ENCODE results near the gene LITAF. TPM values are rescaled to one million over a fixed set of nuclear protein-coding genes. Genes with fewer than 3 reads are reported as not detected.

Gene LITAF
- polyA plus RNA-seq, 1 of the 3 experiments (the other 2 are of a cell fraction): 45.7 TPM

DNA sequence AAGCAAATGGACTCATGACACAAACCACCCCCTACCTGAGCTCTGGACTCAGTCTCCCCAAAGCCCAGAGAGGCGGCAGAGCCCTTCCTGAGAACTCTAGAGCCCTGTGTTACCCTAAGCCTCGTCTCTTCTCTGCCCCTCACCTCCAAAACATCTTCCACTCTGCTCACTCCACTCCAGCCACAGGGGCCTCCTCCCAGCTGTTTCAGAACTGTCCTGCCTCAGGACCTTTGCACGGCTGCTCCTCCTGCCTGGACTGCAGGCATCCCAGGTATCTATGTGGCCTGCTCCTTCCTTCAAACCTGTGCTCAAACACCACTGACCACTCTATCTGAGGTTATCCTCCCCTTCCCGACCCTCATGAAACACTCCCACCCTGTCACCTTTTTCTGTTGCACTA is 12.9 kb upstream of the LITAF start (continued):
- TF ChIP-seq, protein P1, sequence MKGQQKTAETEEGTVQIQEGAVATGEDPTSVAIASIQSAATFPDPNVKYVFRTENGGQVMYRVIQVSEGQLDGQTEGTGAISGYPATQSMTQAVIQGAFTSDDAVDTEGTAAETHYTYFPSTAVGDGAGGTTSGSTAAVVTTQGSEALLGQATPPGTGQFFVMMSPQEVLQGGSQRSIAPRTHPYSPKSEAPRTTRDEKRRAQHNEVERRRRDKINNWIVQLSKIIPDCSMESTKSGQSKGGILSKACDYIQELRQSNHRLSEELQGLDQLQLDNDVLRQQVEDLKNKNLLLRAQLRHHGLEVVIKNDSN (IDR thresholded peaks at IDR 0.05; ENCODE audit: borderline replicate concordance, low read depth): no peak

DNA sequence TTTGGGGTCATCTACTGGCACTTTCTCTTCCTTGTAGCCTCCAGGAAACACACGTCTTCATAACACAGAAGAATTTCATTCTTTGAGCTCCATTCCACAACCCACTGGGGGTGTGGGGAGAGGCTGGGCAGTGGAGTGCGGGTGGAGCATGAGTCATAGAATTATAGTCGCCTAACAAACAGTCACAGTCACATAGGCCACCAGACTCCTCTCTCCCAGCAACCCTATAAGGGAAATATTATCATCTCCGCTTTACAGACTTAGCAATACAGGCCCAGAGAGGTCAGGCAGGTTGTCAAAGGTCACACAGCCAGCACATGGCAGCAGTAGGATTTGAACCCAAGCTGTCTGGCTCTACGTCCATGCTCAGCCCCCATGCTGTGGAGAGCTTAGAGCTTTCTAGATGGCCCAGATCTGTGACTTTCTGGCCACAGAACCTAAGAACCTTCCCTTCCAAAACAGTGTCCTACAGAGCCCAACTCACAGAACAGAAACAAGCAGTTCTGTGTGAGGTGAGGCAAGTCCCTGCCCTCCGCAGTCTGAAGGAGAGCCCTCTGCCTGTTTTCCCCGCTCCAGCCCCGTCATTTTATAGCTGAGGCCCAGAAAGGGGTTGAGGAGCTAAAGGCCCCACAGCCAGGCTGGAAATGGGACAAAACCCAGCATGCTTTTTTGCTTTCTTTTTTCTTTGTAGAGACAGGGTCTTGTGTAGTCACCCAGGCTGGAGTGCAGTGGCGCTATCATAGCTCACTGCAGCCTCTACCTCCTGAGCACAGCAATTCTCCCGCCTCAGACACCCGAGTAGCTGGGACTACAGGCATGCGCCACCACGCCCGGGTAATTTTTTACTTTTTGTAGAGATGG is 10.7 kb upstream of the LITAF start:
- CTCF ChIA-PET: interaction anchor here (0.6 kb wide), 2 partner anchors 15 to 45 kb away, joined by 3 read pairs; no protein-coding TSS in a partner anchor
- no peak for DNase-seq
- no peaks in the 10 kb centered on the region for H3F3A ChIP-seq (replicated peaks; ENCODE audit: insufficient read depth)
- H3K9me2 ChIP-seq: no peaks in the 10 kb centered on the region
- H3K79me2 ChIP-seq (ENCODE audit: insufficient read depth): no peaks in the 10 kb centered on the region
- H3K9me3 ChIP-seq: no peaks in the 10 kb centered on the region
- H4K20me1 ChIP-seq (ENCODE audit: insufficient read depth): no peaks in the 10 kb centered on the region
- no peak for TF ChIP-seq CHD2 (IDR thresholded peaks at IDR 0.05; ENCODE audit: low read length, partially characterized antibody)
- TF ChIP-seq POLR2AphosphoS5 (IDR thresholded peaks at IDR 0.05; ENCODE audit: low read depth, low read length): no peak
- TF ChIP-seq, protein P2, sequence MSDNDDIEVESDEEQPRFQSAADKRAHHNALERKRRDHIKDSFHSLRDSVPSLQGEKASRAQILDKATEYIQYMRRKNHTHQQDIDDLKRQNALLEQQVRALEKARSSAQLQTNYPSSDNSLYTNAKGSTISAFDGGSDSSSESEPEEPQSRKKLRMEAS (IDR thresholded peaks at IDR 0.05; ENCODE audit: low read depth): no peak
- TF ChIP-seq, protein P3, sequence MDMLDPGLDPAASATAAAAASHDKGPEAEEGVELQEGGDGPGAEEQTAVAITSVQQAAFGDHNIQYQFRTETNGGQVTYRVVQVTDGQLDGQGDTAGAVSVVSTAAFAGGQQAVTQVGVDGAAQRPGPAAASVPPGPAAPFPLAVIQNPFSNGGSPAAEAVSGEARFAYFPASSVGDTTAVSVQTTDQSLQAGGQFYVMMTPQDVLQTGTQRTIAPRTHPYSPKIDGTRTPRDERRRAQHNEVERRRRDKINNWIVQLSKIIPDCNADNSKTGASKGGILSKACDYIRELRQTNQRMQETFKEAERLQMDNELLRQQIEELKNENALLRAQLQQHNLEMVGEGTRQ (IDR thresholded peaks at IDR 0.05; ENCODE audit: borderline replicate concordance, low read depth, low read length): no peak
- TF ChIP-seq, protein P4, sequence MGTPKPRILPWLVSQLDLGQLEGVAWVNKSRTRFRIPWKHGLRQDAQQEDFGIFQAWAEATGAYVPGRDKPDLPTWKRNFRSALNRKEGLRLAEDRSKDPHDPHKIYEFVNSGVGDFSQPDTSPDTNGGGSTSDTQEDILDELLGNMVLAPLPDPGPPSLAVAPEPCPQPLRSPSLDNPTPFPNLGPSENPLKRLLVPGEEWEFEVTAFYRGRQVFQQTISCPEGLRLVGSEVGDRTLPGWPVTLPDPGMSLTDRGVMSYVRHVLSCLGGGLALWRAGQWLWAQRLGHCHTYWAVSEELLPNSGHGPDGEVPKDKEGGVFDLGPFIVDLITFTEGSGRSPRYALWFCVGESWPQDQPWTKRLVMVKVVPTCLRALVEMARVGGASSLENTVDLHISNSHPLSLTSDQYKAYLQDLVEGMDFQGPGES (IDR thresholded peaks at IDR 0.05; ENCODE audit: low read depth, low read length): no peak
- TF ChIP-seq TAF1 (IDR thresholded peaks at IDR 0.05; ENCODE audit: borderline replicate concordance, low read depth, low read length): no peak
- no peak for TF ChIP-seq NRF1 (IDR thresholded peaks at IDR 0.05; ENCODE audit: low read depth, low read length)
- TF ChIP-seq FOSL2 (IDR thresholded peaks at IDR 0.05; ENCODE audit: borderline replicate concordance, low read depth): no peak
- TF ChIP-seq MEF2A (IDR thresholded peaks at IDR 0.05; ENCODE audit: borderline replicate concordance, low read depth): no peak
- TF ChIP-seq, protein P5, sequence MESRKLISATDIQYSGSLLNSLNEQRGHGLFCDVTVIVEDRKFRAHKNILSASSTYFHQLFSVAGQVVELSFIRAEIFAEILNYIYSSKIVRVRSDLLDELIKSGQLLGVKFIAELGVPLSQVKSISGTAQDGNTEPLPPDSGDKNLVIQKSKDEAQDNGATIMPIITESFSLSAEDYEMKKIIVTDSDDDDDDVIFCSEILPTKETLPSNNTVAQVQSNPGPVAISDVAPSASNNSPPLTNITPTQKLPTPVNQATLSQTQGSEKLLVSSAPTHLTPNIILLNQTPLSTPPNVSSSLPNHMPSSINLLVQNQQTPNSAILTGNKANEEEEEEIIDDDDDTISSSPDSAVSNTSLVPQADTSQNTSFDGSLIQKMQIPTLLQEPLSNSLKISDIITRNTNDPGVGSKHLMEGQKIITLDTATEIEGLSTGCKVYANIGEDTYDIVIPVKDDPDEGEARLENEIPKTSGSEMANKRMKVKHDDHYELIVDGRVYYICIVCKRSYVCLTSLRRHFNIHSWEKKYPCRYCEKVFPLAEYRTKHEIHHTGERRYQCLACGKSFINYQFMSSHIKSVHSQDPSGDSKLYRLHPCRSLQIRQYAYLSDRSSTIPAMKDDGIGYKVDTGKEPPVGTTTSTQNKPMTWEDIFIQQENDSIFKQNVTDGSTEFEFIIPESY (IDR thresholded peaks at IDR 0.05; ENCODE audit: borderline replicate concordance, low read depth): no peak
- TF ChIP-seq, protein P6, sequence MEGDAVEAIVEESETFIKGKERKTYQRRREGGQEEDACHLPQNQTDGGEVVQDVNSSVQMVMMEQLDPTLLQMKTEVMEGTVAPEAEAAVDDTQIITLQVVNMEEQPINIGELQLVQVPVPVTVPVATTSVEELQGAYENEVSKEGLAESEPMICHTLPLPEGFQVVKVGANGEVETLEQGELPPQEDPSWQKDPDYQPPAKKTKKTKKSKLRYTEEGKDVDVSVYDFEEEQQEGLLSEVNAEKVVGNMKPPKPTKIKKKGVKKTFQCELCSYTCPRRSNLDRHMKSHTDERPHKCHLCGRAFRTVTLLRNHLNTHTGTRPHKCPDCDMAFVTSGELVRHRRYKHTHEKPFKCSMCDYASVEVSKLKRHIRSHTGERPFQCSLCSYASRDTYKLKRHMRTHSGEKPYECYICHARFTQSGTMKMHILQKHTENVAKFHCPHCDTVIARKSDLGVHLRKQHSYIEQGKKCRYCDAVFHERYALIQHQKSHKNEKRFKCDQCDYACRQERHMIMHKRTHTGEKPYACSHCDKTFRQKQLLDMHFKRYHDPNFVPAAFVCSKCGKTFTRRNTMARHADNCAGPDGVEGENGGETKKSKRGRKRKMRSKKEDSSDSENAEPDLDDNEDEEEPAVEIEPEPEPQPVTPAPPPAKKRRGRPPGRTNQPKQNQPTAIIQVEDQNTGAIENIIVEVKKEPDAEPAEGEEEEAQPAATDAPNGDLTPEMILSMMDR (IDR thresholded peaks at IDR 0.05): no peak
- no peak for TF ChIP-seq JUND (IDR thresholded peaks at IDR 0.05)
- no peak for TF ChIP-seq RXRA (IDR thresholded peaks at IDR 0.05; ENCODE audit: borderline replicate concordance, low read depth)
- TF ChIP-seq, protein P7, sequence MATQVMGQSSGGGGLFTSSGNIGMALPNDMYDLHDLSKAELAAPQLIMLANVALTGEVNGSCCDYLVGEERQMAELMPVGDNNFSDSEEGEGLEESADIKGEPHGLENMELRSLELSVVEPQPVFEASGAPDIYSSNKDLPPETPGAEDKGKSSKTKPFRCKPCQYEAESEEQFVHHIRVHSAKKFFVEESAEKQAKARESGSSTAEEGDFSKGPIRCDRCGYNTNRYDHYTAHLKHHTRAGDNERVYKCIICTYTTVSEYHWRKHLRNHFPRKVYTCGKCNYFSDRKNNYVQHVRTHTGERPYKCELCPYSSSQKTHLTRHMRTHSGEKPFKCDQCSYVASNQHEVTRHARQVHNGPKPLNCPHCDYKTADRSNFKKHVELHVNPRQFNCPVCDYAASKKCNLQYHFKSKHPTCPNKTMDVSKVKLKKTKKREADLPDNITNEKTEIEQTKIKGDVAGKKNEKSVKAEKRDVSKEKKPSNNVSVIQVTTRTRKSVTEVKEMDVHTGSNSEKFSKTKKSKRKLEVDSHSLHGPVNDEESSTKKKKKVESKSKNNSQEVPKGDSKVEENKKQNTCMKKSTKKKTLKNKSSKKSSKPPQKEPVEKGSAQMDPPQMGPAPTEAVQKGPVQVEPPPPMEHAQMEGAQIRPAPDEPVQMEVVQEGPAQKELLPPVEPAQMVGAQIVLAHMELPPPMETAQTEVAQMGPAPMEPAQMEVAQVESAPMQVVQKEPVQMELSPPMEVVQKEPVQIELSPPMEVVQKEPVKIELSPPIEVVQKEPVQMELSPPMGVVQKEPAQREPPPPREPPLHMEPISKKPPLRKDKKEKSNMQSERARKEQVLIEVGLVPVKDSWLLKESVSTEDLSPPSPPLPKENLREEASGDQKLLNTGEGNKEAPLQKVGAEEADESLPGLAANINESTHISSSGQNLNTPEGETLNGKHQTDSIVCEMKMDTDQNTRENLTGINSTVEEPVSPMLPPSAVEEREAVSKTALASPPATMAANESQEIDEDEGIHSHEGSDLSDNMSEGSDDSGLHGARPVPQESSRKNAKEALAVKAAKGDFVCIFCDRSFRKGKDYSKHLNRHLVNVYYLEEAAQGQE (IDR thresholded peaks at IDR 0.05; ENCODE audit: low read depth, low read length): no peak
- TF ChIP-seq RCOR1 (IDR thresholded peaks at IDR 0.05; ENCODE audit: low read length): no peak
- TF ChIP-seq YY1 (IDR thresholded peaks at IDR 0.05; ENCODE audit: low read depth): no peak
- H3K36me3 ChIP-seq (replicated peaks in 1 of 2; ENCODE audit: control insufficient read depth in 1 of 2, insufficient read depth in 2 of 2, low read length in 1 of 2): no peaks in the 10 kb centered on the region
- no peak overlapping the region for H3K4me2 ChIP-seq
- WGBS (ENCODE audit: low lambda C conversion rate): 79% methylated on average over 14 of the region's 14 CpGs
- H3K4me1 ChIP-seq (ENCODE audit: control insufficient read depth in 1 of 2, insufficient read depth in 2 of 2, low read depth in 1 of 2, low read length in 1 of 2): no peaks in the 10 kb centered on the region; a peak in 1 of 4 replicates
- POLR2A ChIA-PET: interaction anchor here (1.4 kb wide), 1 partner anchor 11 kb away, joined by 3 read pairs; the partner anchor contains the start of gene LITAF
- 0 out of 2 replicates have a peak overlapping the region, but pooled peaks have one; percentile 2 for H2AFZ ChIP-seq (ENCODE audit: low read depth)
- H3K9ac ChIP-seq: no peak overlapping the region
- H3K27me3 ChIP-seq (ENCODE audit: insufficient read depth): no peaks in the 10 kb centered on the region
- H3K4me3 ChIP-seq (ENCODE audit: low read depth in 2 of 2, low read length in 1 of 2): no peak overlapping the region
- H3K27ac ChIP-seq (ENCODE audit: low read depth in 2 of 2, low read length in 1 of 2): no peak overlapping the region

Measured in SK-N-SH (cell line).